Heart right ventricle (tissue), 16 donors: ENCODE results near the gene EXT2. TPM values are rescaled to one million over a fixed set of nuclear protein-coding genes. Genes with fewer than 3 reads are reported as not detected.
A peak's percentile ranks its signal among the peaks of the same experiment; 100 is the strongest.

Experiments
- ATAC-seq, 8 donors: fragments of 200-7000 bp; cut with Tn5 transposase; one replicate each; pipeline ENCODE4 v1.9.1; 2020; ENCODE audit warnings: mild to moderate bottlenecking in 8 of 8, moderate library complexity in 8 of 8, moderate number of reproducible peaks in 1 of 8
- DNase-seq, 2 donors: peaks; one replicate each; pipeline ENCODE4 v3.0.0-alpha.2; 2020
- H3K27ac ChIP-seq, 10 donors: fragments of 200-600 bp; sonication (generic) in 2 of 10; one replicate each; pipeline versions ENCODE4 v1.5.0 to v1.8.0; 2020 to 2022; ENCODE audit warnings: mild to moderate bottlenecking in 3 of 10
- H3K27me3 ChIP-seq, 7 donors: fragments of 200-600 bp; one replicate each; pipeline ENCODE4 v1.8.0; 2021 to 2022; ENCODE audit warnings: mild to moderate bottlenecking in 2 of 7
- H3K36me3 ChIP-seq, 9 donors: fragments of 200-600 bp; sonication (generic) in 1 of 9; one replicate each; pipeline versions ENCODE4 v1.5.0 to v1.8.0; 2020 to 2022; ENCODE audit warnings: mild to moderate bottlenecking in 2 of 9
- H3K4me1 ChIP-seq, 9 donors: fragments of 200-600 bp; sonication (generic) in 1 of 9; one replicate each; pipeline versions ENCODE4 v1.5.0 to v1.8.0; 2020 to 2022; ENCODE audit warnings: mild to moderate bottlenecking in 4 of 9
- H3K4me3 ChIP-seq, 10 donors: fragments of 200-600 bp; sonication (generic) in 2 of 10; one replicate each; pipeline versions ENCODE4 v1.5.0 to v1.8.0; 2020 to 2022; ENCODE audit warnings: mild to moderate bottlenecking in 7 of 10, moderate library complexity in 2 of 10
- H3K9me3 ChIP-seq, 11 donors: fragments of 200-600 bp in 10 of 11; sonication (generic) in 2 of 11; one replicate each; pipeline versions ENCODE4 v1.5.0 to v1.8.0; 2013 to 2022; ENCODE audit warnings: mild to moderate bottlenecking in 2 of 11, control low read depth in 1 of 11, moderate library complexity in 1 of 11
- WGBS, 2 donors: extraction: QIAGEN DNeasy Blood & Tissue Kit; methylation state at CpG; one replicate each; pipeline ENCODE4 v1.1.7; 2013; ENCODE audit warnings: inconsistent platforms in 1 of 2; 5-methylcytosine and 5-hydroxymethylcytosine counted together
- intact Hi-C, 10 donors: fragments of 100-400 bp; cut with DNase I; formaldehyde crosslinking; loops; one replicate each; pipeline versions ENCODE4 v1.11.1 to v1.14.2; 2022
- polyA plus RNA-seq, 2 donors: library from polyadenylated mRNA; stranded (reverse); fragments of 200-250 nt; gene quantifications; one replicate each; pipeline ENCODE4 v1.2.3, GENCODE V29; 2013
- total RNA-seq, 10 donors: library from RNA; stranded (reverse); fragmentation: NEBNext Ultra II Directional in 3 of 10; extraction: Animal tissue kit (Norgen Biotek cat#: 25700) in 3 of 10; gene quantifications; one replicate each; pipeline versions ENCODE4 v1.2.1 to v1.2.4, GENCODE V29; 2021 to 2023
- TF ChIP-seq, protein P1 (sequence below), 9 donors: fragments of 200-600 bp; sonication (generic) in 2 of 9; IDR thresholded peaks; one replicate each; pipeline versions ENCODE4 v1.5.0 to v1.8.0; 2021 to 2022; ENCODE audit warnings: antibody characterized with exemption in 9 of 9, mild to moderate bottlenecking in 5 of 9, moderate library complexity in 1 of 9
- donor health status: Arrhythmogenic right ventricular cardiomyopathy.
- donor health status: ischemic (EF 13 %, LVEDD 7.1; RV severe dilation, severe dysfunction).
- donor health status: healthy with polysubstance abuse.
- donor health status: DM: no; HTN: yes; CAD: no.
- donor health status: DM: no; HTN: no; CAD: no.
- donor health status: ischemic (EF 25% LVEDD 6.9; RV normal size, moderate dysfunction).
- donor health status: ischemic (EF 25% LVEDD 5.7; RV mildly dilated, moderate dysfunction).
- donor health status: healthy.
- donor health status: DM: yes; HTN: yes; CAD: no.
- donor health status: Ischemic cardiomyopathy.
- donor health status: ischemic (EF 35%, LVEDD 5.7; RV mildly dilated, moderate dysfunction).
- donor health status: nonischemic (EF 11% LVEDD 7.7; RV severe dilation, severe dysfunction).
- donor health status: DM: yes; HTN: yes; CAD: no.
- donor health status: PGD.
- donor health status: ischemic (EF 29% LVEDD 5.4; RV normal size, mild dysfunction).
- donor health status: nonischemic (EF 23%, LVEDD 6.1; RV moderate dilation, normal function).

EXT2 gene
- total and polyA plus RNA-seq, 12 donors: 18.7 to 35.1 (median 28.2) TPM

DNA sequence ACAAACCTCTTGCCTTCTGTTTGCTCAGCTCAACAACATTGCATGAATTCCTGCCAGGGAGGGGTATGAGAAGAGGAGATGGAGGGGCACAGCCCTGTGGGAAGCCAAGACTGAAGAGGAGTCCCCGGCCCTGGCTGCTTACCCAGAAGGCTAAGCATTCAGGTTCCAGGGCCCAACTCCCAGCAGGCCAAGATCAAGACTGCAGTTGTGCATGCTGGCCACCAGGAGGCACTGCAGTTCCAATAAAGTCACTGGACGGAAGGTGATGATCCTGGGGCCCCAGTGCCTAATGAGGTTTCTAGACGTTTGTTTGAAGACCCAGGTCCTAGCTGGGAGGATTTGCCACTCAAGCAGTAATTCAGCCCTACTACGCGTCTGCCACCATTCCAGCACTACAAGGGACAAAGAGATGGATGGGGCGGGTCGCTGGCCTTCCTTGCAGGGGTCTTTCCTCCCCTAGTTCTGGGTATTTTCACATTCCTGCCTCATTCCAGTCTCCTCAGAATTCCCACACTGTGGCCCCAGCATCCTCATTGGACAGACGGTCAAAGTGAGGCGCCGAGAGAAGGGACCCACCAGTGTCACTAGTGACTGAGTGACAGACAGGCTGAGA is 190.9 kb downstream of the EXT2 start:
- DNase-seq (peak; percentile 55 to 56), ATAC-seq (peak; percentile 65 to 88 (median 74))
- Histone ChIP-seq H3K4me3 (no peak overlapping the region), H3K4me1 (peaks cover 0 to 3% (median 0%) of the 10 kb centered on the region in 9 donors), H3K27ac (no peak overlapping the region), H3K9me3 (no peaks in the 10 kb centered on the region), H3K36me3 (no peaks in the 10 kb centered on the region), H3K27me3 (peaks cover 0 to 10% (median 0%) of the 10 kb centered on the region in 7 donors)
- 59 to 68% methylated on average over 10 of the region's 10 CpGs for WGBS, 2 donors
- intact Hi-C loops: loop anchor here in 9 of 10 donors (1.0 to 10.0 kb wide), 7 partner anchors 152 to 331 kb away; no protein-coding TSS in a partner anchor
- TF ChIP-seq, protein P1, sequence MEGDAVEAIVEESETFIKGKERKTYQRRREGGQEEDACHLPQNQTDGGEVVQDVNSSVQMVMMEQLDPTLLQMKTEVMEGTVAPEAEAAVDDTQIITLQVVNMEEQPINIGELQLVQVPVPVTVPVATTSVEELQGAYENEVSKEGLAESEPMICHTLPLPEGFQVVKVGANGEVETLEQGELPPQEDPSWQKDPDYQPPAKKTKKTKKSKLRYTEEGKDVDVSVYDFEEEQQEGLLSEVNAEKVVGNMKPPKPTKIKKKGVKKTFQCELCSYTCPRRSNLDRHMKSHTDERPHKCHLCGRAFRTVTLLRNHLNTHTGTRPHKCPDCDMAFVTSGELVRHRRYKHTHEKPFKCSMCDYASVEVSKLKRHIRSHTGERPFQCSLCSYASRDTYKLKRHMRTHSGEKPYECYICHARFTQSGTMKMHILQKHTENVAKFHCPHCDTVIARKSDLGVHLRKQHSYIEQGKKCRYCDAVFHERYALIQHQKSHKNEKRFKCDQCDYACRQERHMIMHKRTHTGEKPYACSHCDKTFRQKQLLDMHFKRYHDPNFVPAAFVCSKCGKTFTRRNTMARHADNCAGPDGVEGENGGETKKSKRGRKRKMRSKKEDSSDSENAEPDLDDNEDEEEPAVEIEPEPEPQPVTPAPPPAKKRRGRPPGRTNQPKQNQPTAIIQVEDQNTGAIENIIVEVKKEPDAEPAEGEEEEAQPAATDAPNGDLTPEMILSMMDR (IDR thresholded peaks at IDR 0.05): peak; percentile 91 to 98 (median 96)

DNA sequence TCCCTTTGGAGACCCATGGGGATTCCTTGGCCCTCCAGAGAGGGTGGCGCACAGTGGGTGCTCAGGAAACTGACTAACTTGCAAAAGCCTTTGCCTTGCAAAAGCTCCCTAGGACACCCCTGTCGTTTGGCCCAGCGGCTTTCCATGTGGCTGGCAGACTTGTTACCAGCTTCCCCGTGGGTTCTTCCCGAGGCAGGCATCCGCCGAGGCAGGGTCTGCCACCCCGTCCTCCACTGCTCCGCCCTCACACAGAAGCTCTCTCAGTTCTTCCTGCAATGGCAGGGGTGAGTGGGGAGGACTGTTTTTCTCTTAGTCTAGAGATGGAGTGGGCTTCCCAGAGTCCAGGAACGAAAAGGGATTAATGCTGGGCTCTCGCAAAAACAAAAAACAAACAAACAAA is 191.4 kb downstream of the EXT2 start:
- 91 to 95% methylated on average over 11 of the region's 11 CpGs for WGBS, 2 donors
- peaks cover 0 to 10% (median 0%) of the 10 kb centered on the region in 7 donors for H3K27me3 ChIP-seq
- H3K4me3 ChIP-seq: no peak overlapping the region
- no peak overlapping the region for H3K27ac ChIP-seq
- TF ChIP-seq, protein P1 (IDR thresholded peaks at IDR 0.05): no peak
- H3K4me1 ChIP-seq: peaks cover 0 to 3% (median 0%) of the 10 kb centered on the region in 9 donors
- ATAC-seq (peak in 1 of 8 donors; percentile 12), DNase-seq (no peak)
- H3K9me3 ChIP-seq: no peaks in the 10 kb centered on the region
- H3K36me3 ChIP-seq: no peaks in the 10 kb centered on the region
- intact Hi-C loops: loop anchor here in 9 of 10 donors (1.0 to 10.0 kb wide), 7 partner anchors 152 to 330 kb away; no protein-coding TSS in a partner anchor

DNA sequence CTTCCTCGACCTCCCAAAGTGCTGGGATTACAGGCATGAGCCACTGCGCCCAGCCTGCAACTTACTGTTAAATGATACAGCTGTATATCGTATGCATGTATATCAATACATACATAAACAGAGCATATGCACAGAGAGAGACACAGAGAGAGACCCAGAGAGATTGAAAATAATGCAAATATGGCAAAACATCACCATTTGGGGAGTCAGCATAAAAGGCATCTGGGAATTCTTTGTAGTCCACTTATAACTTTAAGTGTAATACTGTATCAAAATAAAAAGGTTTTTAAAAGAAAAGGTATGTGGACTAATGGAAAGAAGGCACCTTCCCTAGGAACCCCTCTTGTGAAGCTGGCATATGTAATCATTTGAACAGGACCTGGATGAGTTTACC is 192.7 kb downstream of the EXT2 start:
- H3K27me3 ChIP-seq: peaks cover 0 to 10% (median 0%) of the 10 kb centered on the region in 7 donors
- H3K4me1 ChIP-seq: peaks cover 0 to 3% (median 0%) of the 10 kb centered on the region in 9 donors
- ATAC-seq: no peak
- TF ChIP-seq, protein P1 (IDR thresholded peaks at IDR 0.05): no peak
- 94 to 98% methylated on average over 3 of the region's 3 CpGs for WGBS, 2 donors
- H3K4me3 ChIP-seq: no peak overlapping the region
- no peaks in the 10 kb centered on the region for H3K36me3 ChIP-seq
- intact Hi-C loops: loop anchor here in 6 of 10 donors (5.0 to 10.0 kb wide), 4 partner anchors 153 to 329 kb away; no protein-coding TSS in a partner anchor
- no peak overlapping the region for H3K27ac ChIP-seq
- no peaks in the 10 kb centered on the region for H3K9me3 ChIP-seq
- DNase-seq: no peak

DNA sequence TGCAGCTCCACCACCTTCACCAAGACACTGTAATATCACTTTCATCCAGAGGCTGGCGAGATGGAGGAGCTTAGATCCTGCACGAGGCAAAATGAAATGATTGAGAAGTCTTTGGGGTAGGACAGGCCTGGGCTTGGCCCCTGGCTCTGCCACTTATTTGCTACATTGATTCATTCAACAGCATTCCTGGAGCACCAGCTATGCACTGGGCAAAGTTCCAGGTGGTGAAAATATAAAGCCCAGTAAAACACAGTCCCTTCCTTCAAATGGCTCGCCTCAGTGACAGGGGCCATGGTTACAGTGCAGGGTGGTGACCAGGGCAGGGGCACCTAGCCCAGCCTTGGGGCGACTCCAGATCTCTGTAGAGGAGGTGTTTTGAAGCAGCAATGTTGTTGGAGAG is 194.7 kb downstream of the EXT2 start:
- Histone ChIP-seq H3K27me3 (peaks cover 0 to 14% (median 0%) of the 10 kb centered on the region in 7 donors), H3K4me1 (peaks cover 0 to 3% (median 0%) of the 10 kb centered on the region in 9 donors), H3K9me3 (no peaks in the 10 kb centered on the region), H3K4me3 (no peak overlapping the region), H3K36me3 (no peaks in the 10 kb centered on the region), H3K27ac (no peak overlapping the region)
- TF ChIP-seq, protein P1 (IDR thresholded peaks at IDR 0.05): no peak
- ATAC-seq: no peak
- WGBS, 2 donors: 80% methylated on average over 4 of the region's 4 CpGs
- intact Hi-C loops: no loop called here
- no peak for DNase-seq

Other genes starting within 250 kb of the EXT2 start
- 10 to 100 TPM in 9 of 10 donors, 1 to 10 TPM in 1; 9.2 to 20.5 (median 17.8) TPM for gene ALKBH3, start 214.8 kb upstream of the EXT2 start, total RNA-seq
- gene ALKBH3, start 214.8 kb upstream of the EXT2 start, polyA plus RNA-seq: 10 to 100 TPM; 20.1 to 20.4 TPM
- gene C11orf96, start 153.0 kb upstream of the EXT2 start, total RNA-seq: 10 to 100 TPM in 8 of 10 donors, 1 to 10 TPM in 2; 8.4 to 64.9 (median 25.7) TPM
- 10 to 100 TPM; 24.1 to 37.7 TPM for gene C11orf96, start 153.0 kb upstream of the EXT2 start, polyA plus RNA-seq
- not detected for gene ACCSL, start 47.7 kb upstream of the EXT2 start, total RNA-seq
- not detected for gene ACCSL, start 47.7 kb upstream of the EXT2 start, polyA plus RNA-seq
- 10 to 100 TPM in 2 of 10 donors, 1 to 10 TPM in 8; 5.5 to 19.6 (median 8.2) TPM for gene ACCS, start 29.4 kb upstream of the EXT2 start, total RNA-seq
- gene ACCS, start 29.4 kb upstream of the EXT2 start, polyA plus RNA-seq: 10 to 100 TPM in 1 of 2 donors, 1 to 10 TPM in 1; 2.6 to 32.7 TPM
- under 1 TPM in 5 of 10 donors, not detected in 5; 0.05 to 0.07 (median 0.06) TPM for gene ALX4, start 214.5 kb downstream of the EXT2 start, total RNA-seq
- under 1 TPM; 0.01 to 0.07 TPM for gene ALX4, start 214.5 kb downstream of the EXT2 start, polyA plus RNA-seq